Measurements from ENCODE around the gene UNC5A. TPM values are rescaled to one million over a fixed set of nuclear protein-coding genes. Genes with fewer than 3 reads are reported as not detected.
A peak's percentile ranks its signal among the peaks of the same experiment; 100 is the strongest.

The UNC5A gene
- total RNA-seq, 1 donor from 2014 or later: 2.8 TPM

- no peaks in the 10 kb centered on the region for H3K9me3 Mint-ChIP-seq (ENCODE audit: low read depth)
- TF ChIP-seq CTCF (IDR thresholded peaks at IDR 0.05; ENCODE audit: unreplicated experiment): no peak
- peak overlapping the region; percentile 37 for H3K4me3 Mint-ChIP-seq (ENCODE audit: low read depth)
- peaks cover 75% of the 10 kb centered on the region for H3K27me3 Mint-ChIP-seq
- no peak for DNase-seq (ENCODE audit: low spot score, unreplicated experiment)
- H3K27ac Mint-ChIP-seq: no peak overlapping the region
- H3K4me1 Mint-ChIP-seq (ENCODE audit: low read depth): peaks cover 4% of the 10 kb centered on the region
- H3K36me3 Mint-ChIP-seq (ENCODE audit: insufficient read depth): no peaks in the 10 kb centered on the region
These were observed 5.8 kb downstream of the UNC5A start for GRCh38 chr5:176816043-176816745.

GRCh38 chr5:176816791-176817347 is 6.5 kb downstream of the UNC5A start:
- Mint-ChIP-seq H3K27me3 (peaks cover 69% of the 10 kb centered on the region), H3K4me3 (ENCODE audit: low read depth) (peak overlapping the region; percentile 37), H3K36me3 (ENCODE audit: insufficient read depth) (no peaks in the 10 kb centered on the region), H3K27ac (no peak overlapping the region), H3K9me3 (ENCODE audit: low read depth) (no peaks in the 10 kb centered on the region), H3K4me1 (ENCODE audit: low read depth) (peaks cover 4% of the 10 kb centered on the region)
- no peak for DNase-seq (ENCODE audit: low spot score, unreplicated experiment)
- TF ChIP-seq CTCF (IDR thresholded peaks at IDR 0.05; ENCODE audit: unreplicated experiment): no peak

DNA sequence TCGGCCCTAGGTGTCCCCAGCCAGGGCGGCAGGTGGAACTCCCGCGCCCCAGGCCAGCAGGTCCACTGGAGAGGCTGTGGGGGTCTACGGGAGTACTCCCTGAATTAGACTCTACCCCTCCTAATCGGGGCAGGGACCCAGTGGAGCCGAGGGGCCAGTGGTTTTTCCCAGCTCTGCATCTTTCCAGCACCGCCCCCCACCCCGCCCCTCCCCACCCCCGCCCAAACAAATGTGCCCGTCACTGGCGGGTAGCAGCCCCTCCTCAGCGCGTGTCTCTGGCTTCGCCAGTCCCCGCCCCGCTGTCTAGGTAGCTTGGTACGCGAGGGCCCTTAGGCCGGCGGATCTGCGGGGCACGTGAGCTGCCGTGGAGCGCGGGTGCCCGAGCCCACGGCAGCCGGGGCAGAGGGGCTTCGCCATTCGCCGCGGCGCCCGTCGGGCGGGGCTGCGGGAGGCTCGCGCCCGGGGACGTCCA is 7.0 kb downstream of the UNC5A start:
- H3K27me3 Mint-ChIP-seq: peaks cover 64% of the 10 kb centered on the region
- H3K9me3 Mint-ChIP-seq (ENCODE audit: low read depth): no peaks in the 10 kb centered on the region
- H3K4me1 Mint-ChIP-seq (ENCODE audit: low read depth): peaks cover 8% of the 10 kb centered on the region
- no peak for TF ChIP-seq CTCF (IDR thresholded peaks at IDR 0.05; ENCODE audit: unreplicated experiment)
- H3K4me3 Mint-ChIP-seq (ENCODE audit: low read depth): no peak overlapping the region
- H3K27ac Mint-ChIP-seq: no peak overlapping the region
- DNase-seq (ENCODE audit: low spot score, unreplicated experiment): no peak
- no peaks in the 10 kb centered on the region for H3K36me3 Mint-ChIP-seq (ENCODE audit: insufficient read depth)

DNA sequence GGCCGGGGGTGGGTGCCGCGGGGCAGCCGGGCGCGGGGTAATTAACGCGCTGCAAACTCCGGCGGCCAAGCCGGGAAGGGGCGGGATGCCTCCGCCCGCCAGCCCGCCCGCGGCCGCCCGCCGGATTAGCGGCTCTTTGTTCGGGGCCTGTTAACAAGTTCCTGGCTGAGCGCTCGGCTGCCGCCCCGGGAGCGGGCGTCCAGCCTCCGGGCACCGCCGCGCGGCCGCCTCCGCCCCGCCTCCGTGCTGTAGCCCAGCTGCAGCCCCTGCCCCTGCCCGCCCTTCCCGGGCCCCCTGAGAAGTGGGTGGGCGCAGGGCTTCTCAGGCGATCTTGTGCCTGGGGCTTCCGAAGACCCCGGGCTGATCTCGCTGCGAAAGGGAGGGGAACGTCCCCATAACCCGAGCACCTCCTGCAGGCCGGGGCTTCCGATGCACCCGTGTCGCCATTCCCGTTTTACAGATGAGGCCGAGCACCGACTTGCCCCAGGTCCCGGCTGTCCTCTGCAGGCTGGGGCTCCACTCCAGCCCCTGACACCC is 7.5 kb downstream of the UNC5A start:
- peaks cover 66% of the 10 kb centered on the region for H3K27me3 Mint-ChIP-seq
- peak overlapping the region; percentile 52 for H3K4me3 Mint-ChIP-seq (ENCODE audit: low read depth)
- H3K9me3 Mint-ChIP-seq (ENCODE audit: low read depth): no peaks in the 10 kb centered on the region
- H3K4me1 Mint-ChIP-seq (ENCODE audit: low read depth): peaks cover 11% of the 10 kb centered on the region
- no peak overlapping the region for H3K27ac Mint-ChIP-seq
- TF ChIP-seq CTCF (IDR thresholded peaks at IDR 0.05; ENCODE audit: unreplicated experiment): peak; percentile 57
- no peaks in the 10 kb centered on the region for H3K36me3 Mint-ChIP-seq (ENCODE audit: insufficient read depth)
- no peak for DNase-seq (ENCODE audit: low spot score, unreplicated experiment)

DNA sequence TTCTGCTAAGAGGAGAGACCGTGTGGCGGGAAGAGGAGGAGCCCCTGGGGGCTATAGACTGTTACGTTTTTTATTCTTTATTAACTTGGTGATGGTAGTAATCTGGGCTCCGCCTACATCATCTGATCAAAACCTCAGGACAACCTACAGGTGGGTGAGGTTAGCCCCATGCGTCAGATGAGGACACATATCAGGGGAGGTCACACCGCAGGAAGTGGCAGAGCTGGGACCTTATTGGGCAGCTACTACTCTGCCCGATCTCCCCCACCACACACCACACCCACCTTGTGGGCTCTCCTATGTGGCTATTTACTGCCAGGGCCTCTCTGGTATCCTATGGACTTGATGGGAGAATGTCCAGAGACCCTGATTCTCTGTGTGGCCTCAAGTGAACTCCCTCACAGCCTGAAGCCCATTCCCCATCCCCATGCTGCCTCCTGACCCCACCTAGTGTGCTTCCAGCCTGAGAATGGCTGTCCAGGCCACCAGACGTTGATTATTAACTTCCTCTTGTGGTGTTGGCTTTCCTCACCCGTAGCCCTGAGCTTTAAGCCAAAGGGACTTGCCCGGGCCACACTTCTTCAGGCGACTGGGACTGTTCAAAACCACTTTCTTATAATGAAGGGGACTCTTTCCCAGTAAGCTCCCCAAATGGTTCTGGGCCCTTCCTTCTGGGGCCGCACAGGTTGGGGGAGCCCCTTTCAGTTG is 8.2 kb downstream of the UNC5A start:
- Mint-ChIP-seq H3K36me3 (ENCODE audit: insufficient read depth) (no peaks in the 10 kb centered on the region), H3K9me3 (ENCODE audit: low read depth) (no peaks in the 10 kb centered on the region), H3K27ac (no peak overlapping the region), H3K4me3 (ENCODE audit: low read depth) (peak overlapping the region; percentile 52), H3K4me1 (ENCODE audit: low read depth) (peaks cover 11% of the 10 kb centered on the region), H3K27me3 (peaks cover 66% of the 10 kb centered on the region)
- DNase-seq (ENCODE audit: low spot score, unreplicated experiment): no peak
- no peak for TF ChIP-seq CTCF (IDR thresholded peaks at IDR 0.05; ENCODE audit: unreplicated experiment)

Measured in progenitor cell of endocrine pancreas (in vitro differentiated cells).